ENCODE measurements around the gene TPP2.

Gene TPP2

DNA sequence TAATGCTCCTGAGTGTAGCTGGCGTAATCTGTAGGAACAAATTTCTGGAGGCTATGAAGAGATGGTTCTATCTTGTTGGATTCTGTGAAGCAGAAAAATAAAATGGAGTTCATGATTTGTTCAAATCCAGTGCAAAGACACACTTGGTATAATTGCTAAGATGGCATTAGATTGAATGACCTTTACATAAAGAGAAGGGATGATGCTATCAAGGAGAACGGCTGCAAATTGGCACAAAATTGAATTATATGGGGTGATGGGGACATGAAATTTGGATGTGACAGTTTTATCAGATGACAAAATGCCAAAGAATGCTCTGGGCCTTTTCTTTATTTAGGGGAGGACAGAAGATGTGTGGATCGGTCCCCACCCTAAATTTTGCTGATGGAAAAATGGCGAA is 94.1 kb downstream of the TPP2 start:
- DNase-seq (ENCODE audit: insufficient read length, low spot score) (no peak), FAIRE-seq (no peak)

DNA sequence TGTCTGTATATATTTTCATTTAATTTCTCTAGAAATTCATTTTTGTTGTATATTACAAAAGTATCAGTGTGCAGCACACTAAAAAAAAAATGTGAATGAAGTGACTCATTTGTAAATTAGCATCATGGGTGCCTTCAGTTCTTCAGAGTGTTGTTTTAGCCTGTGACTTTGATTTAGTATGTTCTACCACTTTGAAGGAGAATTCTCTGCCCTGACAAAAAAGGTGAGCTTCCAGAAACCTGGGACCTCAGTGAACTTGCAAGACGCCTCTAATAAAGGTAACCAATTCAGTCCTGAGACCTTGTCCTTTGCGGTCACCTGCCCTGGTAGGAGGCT is 95.7 kb downstream of the TPP2 start:
- no peak for DNase-seq (ENCODE audit: insufficient read length, low spot score)
- no peak for FAIRE-seq

DNA sequence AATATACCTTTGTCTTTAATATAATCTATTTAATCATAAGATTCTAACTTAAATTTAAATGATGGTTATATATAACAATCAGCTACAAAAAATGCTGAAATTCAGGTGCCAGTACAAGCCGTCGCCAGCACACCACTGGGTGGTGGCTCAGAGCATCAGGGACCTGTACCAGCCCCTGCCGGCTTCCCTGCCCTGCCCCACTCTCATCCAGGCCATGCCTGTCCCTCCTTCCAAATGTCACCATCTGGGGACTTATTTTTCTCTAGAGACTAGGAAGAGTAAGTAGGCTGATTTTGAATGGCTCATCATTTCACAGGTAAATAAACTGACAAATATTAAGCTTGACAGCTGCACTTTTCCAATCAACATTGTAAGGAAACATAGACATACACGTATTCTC is 96.5 kb downstream of the TPP2 start:
- DNase-seq (ENCODE audit: insufficient read length, low spot score) (no peak), FAIRE-seq (no peak)

DNA sequence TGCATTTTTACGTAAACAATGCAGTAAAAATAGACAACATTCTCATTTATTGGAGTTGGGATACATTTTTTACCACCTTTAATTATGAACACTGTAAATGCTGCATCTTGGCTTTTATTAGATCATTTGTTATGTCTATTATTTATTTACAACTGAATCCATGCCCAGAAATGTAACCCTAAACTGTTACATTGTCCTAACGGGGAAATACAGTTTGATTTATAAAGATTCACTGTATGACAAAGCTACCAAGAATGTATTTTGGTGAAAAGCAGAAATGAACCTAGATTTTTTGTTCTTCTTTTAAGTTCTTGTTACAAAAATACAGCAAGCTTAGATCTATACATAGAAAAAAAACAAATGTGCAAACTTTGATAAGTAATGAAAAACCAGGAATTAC is 97.0 kb downstream of the TPP2 start:
- DNase-seq (ENCODE audit: insufficient read length, low spot score): no peak
- no peak for FAIRE-seq

DNA sequence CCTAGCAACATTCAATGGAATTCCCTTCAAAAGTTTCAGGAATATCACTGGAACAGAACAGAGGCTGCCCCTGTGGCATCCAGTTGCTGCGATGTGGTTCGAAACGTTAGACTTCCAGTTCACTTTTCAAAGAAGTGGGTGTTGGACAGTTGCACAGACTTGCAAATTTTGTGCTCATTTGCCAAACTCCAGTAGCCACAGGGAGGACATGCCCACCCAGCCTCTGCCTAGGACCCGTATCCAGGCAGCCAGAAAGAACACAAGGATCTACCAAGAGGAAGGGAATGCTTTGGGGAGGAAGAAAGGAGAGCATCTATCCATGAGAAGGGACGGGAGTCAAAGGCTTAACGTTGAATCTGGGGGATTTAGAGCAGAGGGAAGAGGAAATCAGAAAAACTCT is 98.2 kb downstream of the TPP2 start, which contains the start of gene METTL21C:
Gene METTL21C (minus strand): TSS at position 108 of the 400 bp plus-strand sequence. CDS start 546 bp downstream, outside the sequence.
- FAIRE-seq (no peak), DNase-seq (ENCODE audit: insufficient read length, low spot score) (no peak)

DNA sequence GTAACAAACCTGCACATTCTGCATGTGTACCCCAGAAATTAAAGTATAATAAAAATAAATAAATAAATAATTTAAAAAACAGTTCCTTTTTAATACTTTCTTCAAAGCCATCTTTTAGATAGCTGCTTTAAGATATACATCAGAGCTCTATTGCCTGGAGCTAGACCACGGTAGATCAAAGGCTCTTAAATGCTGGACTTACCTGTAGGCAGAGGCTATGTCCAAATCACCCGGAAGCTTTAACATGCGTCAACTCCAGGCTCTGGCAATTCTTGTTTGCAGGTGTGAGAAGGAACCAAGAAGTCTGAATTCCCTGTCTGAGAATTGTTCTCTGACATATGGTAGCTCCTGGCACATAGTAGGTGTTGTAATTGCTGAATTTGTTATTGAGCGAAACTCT is 99.7 kb downstream of the TPP2 start:
- no peak for FAIRE-seq
- no peak for DNase-seq (ENCODE audit: insufficient read length, low spot score)

DNA sequence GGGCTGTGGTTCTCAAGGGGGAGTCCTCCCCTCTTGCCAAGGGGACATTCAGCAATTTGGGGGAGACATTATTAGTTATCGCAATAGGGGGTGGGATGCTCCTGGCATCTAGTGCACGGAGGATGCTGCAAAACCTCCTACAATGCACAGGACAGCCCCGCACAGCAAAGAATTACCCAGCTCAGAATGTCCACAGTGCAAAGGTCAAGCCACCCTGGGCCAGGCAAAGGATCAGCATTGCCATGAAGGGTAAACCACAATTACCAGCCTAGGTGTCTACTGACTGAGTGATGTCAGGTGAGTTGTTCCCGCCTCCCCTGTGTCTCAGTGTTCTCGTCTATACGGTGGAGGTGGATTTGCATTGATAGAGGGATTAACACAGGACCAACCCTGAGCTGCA is 100.5 kb downstream of the TPP2 start:
- FAIRE-seq (no peak), DNase-seq (ENCODE audit: insufficient read length, low spot score) (no peak)

DNA sequence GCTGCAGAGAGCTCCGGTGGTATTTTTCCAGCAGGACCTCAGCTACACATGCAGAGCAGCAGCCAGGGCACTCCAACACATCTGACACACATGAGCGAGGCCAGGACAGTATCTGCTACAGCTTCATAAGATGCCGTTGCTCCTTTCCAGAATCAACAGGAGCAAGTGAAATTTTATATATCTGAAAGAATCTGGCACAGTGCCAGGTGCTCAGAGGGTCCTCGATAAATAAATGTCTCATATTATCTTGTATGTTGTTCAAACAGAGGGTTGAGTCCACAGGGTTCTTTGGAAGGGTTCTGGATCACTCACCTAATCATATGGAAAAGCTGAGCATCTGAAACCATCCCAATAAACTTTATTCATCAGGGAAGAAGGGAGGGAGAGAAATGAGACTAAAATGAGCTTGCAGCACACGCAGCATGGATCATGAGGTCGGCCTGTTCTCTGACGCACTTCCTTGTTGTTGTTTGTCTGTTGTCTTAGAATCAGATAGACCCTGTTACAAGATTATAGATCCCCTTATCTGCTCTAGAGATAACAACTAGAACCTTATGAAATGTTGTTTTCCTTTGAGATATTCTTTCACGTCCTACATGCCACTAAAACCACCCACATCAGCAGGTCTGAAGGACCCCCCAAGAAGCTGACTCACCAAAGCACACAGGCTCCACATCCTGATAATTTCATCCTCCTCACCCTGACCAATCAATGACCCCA is 101.3 kb downstream of the TPP2 start:
- no peak for DNase-seq (ENCODE audit: insufficient read length, low spot score)
- FAIRE-seq: no peak

DNA sequence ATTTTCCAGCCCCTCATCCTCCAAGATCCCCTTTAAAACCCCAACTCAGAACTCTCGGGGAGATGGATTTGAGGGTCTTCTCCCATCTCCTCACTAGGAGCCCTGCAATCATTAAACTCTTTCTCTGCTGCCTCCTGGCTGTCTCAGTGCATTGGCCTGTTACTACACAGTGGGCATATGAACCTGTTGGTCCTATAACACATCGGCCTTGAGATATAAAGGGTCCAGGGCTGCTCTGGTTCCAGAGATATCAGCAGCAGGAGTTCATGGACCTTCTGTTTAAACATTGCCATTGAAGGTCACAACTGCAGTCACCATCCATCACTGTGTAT is 101.8 kb downstream of the TPP2 start:
- DNase-seq (ENCODE audit: insufficient read length, low spot score): no peak
- no peak for FAIRE-seq

DNA sequence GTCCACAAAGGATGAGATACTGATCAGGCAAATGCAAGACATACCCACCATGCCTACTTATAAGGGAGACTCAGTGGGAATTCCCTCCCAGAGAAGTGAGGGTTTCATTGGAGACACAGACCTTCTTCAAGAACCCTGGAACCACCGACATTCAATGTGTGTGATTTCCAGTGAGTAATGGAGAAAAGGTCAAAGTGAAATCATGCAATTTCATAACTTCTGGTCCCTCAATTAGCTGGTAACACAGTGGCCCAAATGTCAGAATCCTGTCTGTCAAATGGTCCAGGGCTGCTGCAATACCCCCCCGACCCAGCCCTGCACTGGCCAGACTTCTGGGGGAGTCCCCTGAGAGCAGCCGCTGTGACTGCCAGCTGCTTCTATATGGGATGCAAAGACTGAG is 102.7 kb downstream of the TPP2 start:
- DNase-seq (ENCODE audit: insufficient read length, low spot score): no peak
- no peak for FAIRE-seq

DNA sequence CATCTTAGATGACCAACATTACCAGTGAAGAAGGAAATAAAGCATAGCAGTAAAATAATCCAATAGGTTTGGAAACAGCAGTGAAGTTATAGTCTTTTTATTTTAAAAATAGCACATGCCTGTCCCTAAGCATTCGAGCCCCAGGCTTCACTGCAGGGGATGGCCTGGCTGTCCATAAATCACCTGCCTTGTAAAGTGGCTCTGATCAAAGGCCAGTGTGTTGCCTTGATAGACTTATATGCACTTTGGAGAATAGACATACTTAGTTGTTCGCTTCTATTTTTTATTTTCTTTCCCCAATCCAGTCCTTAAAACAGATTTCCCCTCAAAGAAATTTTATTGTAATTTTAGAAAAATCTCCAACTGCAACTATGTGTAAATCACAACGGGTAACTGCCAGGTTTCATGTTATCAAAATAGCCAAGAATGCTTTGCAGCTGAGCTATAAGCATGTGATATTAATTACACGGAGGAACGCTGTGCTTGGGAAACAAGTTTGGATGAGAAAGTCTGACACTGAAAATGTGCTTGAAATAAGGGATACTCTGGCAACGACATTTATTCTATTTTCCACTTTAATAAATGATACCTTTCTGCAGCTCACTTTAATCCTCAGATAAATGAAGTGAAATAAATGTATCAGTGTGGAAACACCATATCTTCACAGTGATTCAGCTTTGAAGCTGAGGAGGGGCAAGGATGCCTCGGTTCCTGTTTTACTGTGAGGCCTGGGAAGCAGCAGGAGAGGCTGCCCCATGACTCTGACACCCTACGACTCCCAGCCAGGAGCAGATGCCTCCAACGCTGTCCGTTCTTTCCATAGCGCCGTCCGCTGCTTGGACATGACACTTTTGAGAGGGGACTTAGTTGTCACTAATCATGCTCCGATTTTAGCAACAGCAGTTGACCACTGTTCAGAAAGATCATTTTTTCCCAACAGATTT is 103.6 kb downstream of the TPP2 start:
- FAIRE-seq (no peak), DNase-seq (ENCODE audit: insufficient read length, low spot score) (no peak)

DNA sequence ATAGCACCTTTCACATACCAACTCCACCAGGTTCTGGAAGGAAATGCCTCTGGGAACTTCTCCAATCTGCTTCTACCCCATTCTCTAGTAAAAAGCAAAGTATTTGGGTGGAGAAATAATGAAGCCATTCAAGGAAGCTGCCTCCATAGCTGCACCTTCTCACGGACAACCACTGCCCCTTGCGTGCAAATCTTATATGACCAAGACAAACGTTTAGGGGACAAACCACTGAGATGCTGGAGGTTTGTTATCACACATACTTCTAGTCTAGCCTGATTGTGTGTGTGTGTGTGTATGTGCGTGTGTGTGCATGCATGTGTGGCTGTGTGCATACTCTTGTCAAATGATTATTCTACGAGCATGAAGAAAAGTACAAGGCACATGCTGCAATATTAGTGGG is 104.5 kb downstream of the TPP2 start:
- FAIRE-seq (no peak), DNase-seq (ENCODE audit: insufficient read length, low spot score) (no peak)

DNA sequence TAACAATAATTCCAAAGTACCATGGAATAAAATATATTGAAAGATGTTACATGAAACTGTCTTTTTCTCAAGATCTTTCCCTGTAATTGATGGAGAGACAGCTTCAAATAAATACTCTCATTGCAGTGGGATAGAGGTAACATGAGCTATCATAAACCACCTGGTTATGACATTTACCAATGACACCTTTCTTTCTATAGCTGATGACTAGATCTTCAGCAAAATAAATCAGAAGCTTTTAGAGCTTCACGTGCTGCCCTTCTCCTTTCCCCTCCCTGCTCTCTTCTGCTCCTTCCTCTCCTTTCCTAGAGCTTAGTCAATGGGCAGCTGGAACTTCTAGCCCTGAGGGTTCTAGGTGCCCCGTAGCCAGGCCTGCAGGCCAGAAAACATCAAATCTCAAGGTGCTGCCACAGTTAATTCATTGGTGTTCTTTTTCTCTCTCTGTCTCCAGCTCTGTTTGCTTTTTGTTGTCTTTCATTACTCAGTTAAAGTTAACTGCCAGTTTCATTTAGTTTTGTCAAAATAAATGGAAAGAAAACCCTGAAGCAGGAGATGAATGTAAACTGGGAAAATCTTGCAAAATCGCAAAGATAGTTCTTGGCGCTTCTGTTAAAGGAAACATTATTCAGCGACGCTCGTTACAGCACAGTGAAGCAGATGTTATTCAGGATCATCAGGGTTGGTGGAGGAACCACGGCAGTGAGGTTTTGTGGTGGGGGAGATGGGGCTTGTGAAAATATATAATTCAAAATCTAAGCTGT is 106.4 kb downstream of the TPP2 start:
- DNase-seq (ENCODE audit: insufficient read length, low spot score) (no peak), FAIRE-seq (no peak)

DNA sequence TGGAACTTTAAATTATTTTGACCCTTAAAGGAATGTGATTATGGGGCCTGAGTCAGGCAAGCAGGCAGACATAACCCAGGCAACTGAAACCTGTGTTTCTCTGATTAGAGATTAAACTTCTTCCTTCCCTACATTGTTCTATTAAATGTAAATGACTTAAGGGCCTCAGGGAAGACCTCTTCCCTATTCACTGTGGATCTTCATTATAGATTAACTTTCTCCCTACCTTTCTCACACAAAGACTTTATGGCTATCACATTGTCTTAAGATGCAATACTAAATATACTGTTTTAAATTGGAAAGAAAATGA is 106.9 kb downstream of the TPP2 start:
- DNase-seq (ENCODE audit: insufficient read length, low spot score): no peak
- FAIRE-seq: no peak

DNA sequence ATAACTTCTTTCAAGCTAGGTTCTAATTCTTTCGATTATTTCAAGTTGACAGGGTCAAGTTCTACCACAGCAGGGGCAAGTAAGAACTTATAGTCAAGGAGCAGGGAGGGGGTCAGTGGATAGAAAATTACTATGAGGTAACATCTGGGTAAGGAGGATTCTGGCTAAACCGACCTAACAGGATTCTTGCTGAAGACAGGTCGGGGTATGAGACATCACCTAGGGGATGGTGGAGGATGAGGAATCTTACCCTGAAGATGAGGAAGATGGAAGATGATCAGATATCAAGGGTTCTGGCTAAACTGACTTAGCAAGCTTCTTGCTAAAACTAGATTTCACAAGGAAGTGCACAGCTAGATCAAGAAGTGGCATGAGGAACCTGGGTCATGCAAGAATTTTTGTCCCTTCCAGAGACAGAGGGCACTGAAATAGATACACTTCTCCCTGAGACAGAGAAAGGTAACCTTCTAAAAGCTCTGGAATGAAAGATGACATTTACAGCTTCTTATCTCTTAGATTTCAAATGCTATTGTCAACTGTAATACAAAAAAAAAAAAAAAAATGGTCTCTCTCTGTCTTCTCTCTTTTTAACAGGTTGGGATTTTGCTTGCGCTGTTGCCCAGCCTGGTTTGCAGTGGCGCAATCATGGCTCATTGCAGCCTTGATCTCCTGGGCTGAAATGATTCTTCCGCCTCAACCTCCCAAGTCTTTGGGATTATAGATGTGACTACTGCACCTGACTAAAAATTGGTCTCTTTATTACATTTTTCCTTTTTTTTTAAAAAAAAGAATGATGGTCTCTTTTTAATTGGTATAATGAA is 107.7 kb downstream of the TPP2 start:
- DNase-seq (ENCODE audit: insufficient read length, low spot score) (no peak), FAIRE-seq (no peak)

DNA sequence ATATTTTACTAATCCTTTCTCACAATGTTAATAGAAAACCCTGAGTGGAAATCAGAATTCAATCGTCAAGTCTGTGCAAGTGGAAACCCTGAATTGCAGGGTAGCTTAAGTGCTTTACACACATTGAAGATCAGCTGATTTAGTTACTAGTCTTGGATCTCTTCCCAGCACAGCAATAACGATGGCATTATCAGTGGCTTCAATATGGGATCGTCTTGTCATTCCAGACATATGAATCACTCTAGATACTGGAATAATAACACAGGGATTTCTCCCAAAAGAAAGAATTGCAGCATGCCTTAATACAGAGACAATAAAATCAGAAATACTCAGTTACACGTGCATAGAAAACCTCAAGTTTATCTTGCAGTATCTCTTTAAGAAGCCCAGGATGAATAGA is 110.7 kb downstream of the TPP2 start:
- DNase-seq (ENCODE audit: insufficient read length, low spot score): no peak
- no peak for FAIRE-seq

DNA sequence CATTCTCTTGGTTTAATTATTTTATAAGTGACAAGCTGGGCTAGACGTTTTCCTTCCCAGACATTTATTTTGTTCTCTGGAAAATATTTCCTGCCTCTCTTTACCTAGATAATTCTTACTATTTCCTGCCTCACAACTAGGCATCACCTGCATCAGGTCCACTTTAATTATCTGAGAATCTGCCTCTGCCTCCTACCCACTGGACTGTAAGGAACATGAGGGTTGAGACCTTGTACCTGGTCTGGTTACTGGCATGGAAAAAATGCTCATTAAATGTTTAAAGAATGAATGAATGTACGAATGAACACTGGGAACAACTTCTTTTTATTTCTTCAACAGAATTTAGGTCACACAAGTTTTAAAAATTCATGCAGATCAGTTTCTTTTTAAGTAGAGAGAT is 111.4 kb downstream of the TPP2 start:
- DNase-seq (ENCODE audit: insufficient read length, low spot score) (no peak), FAIRE-seq (no peak)

DNA sequence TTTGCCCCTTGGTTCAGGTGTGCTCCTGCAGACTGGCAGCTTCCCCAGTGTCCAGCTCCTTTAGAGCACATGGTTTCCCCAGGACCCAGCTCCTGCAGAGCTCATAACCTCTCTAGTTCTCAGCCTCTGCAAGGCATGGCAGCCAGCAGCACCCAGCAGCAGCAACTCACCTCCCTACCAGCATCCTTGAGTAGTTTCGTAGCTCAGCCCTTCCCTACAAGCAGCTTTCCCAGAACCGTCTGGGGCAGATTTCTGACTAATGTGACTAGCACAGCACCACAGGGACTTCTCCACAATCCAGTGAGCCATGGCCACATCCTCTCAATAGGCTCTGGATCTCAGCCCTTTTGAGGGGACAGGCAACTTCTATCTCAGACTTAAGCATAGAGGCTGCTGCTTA is 112.2 kb downstream of the TPP2 start:
- FAIRE-seq: no peak
- no peak for DNase-seq (ENCODE audit: insufficient read length, low spot score)

DNA sequence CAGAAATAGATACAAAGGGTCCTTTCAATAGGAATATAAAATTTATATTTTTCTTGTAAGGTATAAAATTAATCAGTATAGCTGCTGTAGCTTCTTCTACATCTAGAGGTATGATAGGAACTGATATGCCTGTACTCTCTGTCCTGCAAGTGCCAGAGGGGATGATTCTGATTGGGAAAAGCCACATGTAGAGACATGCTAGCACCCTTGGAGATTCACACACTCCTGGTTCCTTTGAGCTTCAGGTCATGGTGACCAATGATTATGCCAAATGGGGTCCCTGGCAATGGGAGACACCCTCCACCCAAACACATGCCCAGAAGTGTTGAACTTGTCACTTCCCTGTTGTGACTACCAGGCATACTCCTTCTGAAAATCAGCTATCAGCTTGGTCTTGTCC is 112.8 kb downstream of the TPP2 start:
- no peak for DNase-seq (ENCODE audit: insufficient read length, low spot score)
- FAIRE-seq: no peak

DNA sequence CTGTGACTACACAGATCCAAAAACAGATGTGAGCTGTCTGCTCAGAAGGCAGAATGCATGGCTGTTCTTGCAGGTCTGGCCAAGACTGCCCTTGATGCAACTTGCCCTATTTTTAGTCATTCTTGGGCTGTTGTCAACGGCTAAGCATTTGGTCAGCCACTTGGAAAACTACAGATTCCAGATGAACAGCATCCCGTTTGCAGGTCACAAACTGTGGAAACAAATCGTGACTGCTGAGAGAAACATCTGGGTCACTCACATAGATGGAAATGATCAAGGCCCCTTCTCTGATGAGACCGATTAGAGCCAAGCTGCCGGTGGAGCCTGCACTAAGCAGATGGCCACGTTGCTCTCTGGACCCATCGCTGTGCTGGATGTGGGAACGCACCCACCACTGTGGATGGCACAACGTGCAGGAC is 113.5 kb downstream of the TPP2 start:
- no peak for DNase-seq (ENCODE audit: insufficient read length, low spot score)
- FAIRE-seq: no peak

DNA sequence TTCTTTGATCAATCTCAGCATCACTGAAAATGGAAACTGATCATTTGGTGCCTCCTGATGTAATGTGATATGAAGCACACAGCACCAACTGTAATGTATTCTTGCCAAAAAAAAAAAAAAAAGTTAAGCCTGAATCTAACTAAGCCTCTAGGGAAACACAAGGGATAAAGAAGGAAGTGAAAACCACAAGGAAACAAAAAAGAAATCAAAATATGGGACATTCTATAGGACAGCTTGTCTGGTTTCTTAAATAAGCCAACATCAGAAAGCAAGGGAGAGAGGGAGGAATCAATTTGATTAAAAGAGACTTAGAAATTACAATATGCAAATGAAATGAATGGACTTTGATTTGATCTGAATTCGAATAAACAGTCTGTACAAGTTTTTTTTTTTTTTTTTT is 118.7 kb downstream of the TPP2 start:
- DNase-seq (ENCODE audit: insufficient read length, low spot score) (no peak), FAIRE-seq (no peak)

Data from GM19239 (cell line).